Measurements from ENCODE around the gene PGRMC1. TPM values are rescaled to one million over a fixed set of nuclear protein-coding genes. Genes with fewer than 3 reads are reported as not detected.
A peak's percentile ranks its signal among the peaks of the same experiment; 100 is the strongest.

Gene PGRMC1
- total and polyA plus RNA-seq, 8 donors: 17.0 to 50.2 (median 26.5) TPM

DNA sequence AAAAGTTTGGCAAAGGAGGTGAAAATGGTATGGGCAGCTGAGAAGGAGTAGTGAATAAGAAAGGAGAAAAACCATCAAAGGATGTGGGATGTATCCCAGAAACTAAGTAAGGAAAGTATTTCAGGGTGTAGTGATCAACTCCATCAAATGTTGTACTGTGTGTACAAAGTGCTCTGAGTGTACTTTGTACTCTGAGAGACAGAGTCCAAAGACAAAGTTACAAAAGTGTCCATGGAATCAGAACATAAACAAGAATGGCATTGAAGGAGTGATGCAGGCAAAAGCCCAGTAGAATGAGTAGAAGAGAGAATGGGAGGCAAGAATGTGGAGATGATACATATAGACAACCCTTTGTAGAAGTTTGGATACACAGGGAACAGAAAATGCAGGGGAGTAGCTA lies 12.3 kb upstream of the PGRMC1 start:
- TF ChIP-seq, protein P1, sequence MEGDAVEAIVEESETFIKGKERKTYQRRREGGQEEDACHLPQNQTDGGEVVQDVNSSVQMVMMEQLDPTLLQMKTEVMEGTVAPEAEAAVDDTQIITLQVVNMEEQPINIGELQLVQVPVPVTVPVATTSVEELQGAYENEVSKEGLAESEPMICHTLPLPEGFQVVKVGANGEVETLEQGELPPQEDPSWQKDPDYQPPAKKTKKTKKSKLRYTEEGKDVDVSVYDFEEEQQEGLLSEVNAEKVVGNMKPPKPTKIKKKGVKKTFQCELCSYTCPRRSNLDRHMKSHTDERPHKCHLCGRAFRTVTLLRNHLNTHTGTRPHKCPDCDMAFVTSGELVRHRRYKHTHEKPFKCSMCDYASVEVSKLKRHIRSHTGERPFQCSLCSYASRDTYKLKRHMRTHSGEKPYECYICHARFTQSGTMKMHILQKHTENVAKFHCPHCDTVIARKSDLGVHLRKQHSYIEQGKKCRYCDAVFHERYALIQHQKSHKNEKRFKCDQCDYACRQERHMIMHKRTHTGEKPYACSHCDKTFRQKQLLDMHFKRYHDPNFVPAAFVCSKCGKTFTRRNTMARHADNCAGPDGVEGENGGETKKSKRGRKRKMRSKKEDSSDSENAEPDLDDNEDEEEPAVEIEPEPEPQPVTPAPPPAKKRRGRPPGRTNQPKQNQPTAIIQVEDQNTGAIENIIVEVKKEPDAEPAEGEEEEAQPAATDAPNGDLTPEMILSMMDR (IDR thresholded peaks at IDR 0.05): no peak
- Histone ChIP-seq H3K4me3 (no peak overlapping the region), H3K4me1 (no peaks in the 10 kb centered on the region), H3K9me3 (no peaks in the 10 kb centered on the region), H3K36me3 (no peaks in the 10 kb centered on the region), H3K27ac (no peak overlapping the region), H3K27me3 (no peaks in the 10 kb centered on the region)
- intact Hi-C loops (cut with DNase I): loop anchor here in 1 of 3 donors (10.0 kb wide), 1 partner anchor 379 kb away; no protein-coding TSS in a partner anchor
- DNase-seq: no peak
- FAIRE-seq: peak; percentile 51
- ATAC-seq: no peak

DNA sequence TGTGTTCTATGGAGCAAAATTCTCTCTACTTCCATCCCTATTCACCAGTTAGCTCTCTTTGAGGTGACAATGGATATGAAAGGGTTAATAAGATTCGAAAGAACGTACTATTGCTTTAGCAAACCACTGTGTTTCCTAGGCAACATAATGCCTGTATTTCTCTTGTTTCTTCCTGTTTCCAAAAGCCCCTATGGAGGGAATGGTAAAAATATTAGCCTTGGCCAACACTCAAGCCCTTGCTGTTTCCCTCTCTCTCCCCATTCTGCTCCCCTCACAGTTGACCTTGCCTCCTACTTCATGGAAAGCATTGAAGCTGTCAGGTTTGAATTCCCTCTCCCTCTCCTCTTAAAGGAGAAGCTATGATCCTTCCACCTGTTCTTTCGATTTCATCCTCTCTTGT lies 9.6 kb upstream of the PGRMC1 start:
- TF ChIP-seq, protein P1 (IDR thresholded peaks at IDR 0.05): no peak

DNA sequence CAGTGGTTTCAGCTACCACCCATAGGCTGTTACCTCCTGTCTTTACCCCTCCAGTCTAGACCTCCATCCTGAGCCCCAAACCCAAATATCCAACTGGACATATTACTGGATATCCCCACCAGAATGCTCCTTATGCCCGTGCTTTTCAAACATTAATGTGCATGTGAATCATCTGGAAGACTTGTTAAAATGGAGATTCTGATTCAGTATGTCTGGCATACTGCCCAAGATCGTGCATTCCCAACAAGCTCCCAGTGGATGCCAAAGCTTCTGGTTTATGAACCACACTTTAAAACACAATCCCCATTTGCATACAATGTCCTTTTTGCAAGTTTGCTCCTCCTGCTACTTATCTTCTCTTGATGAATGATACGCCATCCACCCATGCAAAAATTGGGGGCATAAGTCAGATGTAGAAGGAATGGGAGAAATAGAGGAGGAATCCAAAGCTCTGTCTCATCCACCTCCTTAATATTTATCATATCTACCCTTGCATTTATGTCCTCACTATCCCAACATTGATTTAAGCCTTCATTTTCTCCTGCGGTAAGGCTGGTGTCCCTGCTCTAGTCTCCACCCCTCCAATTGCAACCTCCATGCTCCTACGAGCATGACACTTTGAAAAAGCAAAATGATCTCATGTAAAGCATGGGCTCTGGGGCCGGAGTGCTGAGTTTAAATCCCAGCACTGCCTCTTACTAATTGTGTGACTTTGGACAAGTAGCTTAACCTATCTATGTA lies 7.4 kb upstream of the PGRMC1 start:
- WGBS, 2 donors: 59 to 72% methylated on average over 6 of the region's 6 CpGs
- ATAC-seq (no peak), DNase-seq (no peak), FAIRE-seq (no peak)
- intact Hi-C loops (cut with DNase I): loop anchor here in 1 of 3 donors (10.0 kb wide), 1 partner anchor 384 kb away; no protein-coding TSS in a partner anchor
- Histone ChIP-seq H3K4me3 (no peak overlapping the region), H3K36me3 (no peaks in the 10 kb centered on the region), H3K9me3 (no peaks in the 10 kb centered on the region), H3K4me1 (no peaks in the 10 kb centered on the region), H3K27ac (no peak overlapping the region), H3K27me3 (peaks cover 0 to 7% (median 0%) of the 10 kb centered on the region in 4 donors)
- TF ChIP-seq, protein P1 (IDR thresholded peaks at IDR 0.05): no peak

More for the DNA sequence above, 9.6 kb upstream of the PGRMC1 start:
- Histone ChIP-seq H3K9me3 (no peaks in the 10 kb centered on the region), H3K36me3 (no peaks in the 10 kb centered on the region), H3K27me3 (peaks cover 0 to 7% (median 0%) of the 10 kb centered on the region in 4 donors), H3K4me3 (no peak overlapping the region), H3K27ac (no peak overlapping the region), H3K4me1 (no peaks in the 10 kb centered on the region)
- ATAC-seq: no peak
- DNase-seq: no peak
- FAIRE-seq: no peak
- 20 to 23% methylated on average over 3 of the region's 3 CpGs for WGBS, 2 donors
- intact Hi-C loops (cut with DNase I): loop anchor here in 1 of 3 donors (10.0 kb wide), 1 partner anchor 382 kb away; no protein-coding TSS in a partner anchor

DNA sequence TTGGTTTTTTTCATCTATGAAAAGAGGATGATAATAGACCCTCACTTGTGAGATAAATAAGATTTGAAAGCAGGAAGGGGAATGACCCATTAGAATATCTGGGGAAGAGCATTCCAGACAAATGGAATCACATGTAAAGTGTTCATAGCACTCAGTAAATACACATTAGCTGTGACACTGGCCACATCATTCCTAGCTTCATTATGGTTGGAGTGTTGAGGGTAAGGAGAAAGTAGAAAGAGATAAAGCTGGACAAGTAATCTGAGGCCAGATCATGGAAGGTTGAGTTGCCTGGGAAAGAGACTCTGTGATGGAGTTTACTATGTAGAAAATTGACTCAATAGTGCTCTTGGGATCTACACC lies 6.9 kb upstream of the PGRMC1 start:
- no peak overlapping the region for H3K4me3 ChIP-seq
- H3K27me3 ChIP-seq: peaks cover 0 to 7% (median 0%) of the 10 kb centered on the region in 4 donors
- no peaks in the 10 kb centered on the region for H3K9me3 ChIP-seq
- no peak for DNase-seq
- intact Hi-C loops (cut with DNase I): loop anchor here in 1 of 3 donors (10.0 kb wide), 1 partner anchor 384 kb away; no protein-coding TSS in a partner anchor
- H3K36me3 ChIP-seq: no peaks in the 10 kb centered on the region
- H3K4me1 ChIP-seq: no peaks in the 10 kb centered on the region
- TF ChIP-seq, protein P1 (IDR thresholded peaks at IDR 0.05): no peak
- FAIRE-seq: no peak
- no peak for ATAC-seq
- no peak overlapping the region for H3K27ac ChIP-seq

DNA sequence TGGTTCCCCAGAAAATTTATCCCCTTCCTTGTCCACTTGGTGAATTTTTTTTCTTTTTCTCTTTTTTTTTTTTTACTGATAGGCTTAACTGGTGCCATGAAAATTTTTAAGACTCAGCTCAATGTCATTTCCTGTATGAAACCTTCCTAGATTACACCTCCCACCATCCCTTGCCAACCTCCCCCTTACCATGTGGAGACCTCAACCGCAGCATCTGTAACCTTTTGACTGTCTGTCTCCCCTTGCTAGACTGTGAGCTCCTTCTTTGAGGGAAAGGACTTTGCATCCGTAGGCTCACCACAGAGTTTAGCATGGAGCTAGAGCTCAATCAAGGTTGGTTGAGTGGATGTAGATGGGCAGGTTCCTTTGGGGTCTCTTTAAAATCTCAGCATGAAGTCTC lies 5.2 kb upstream of the PGRMC1 start:
- Histone ChIP-seq H3K4me3 (no peak overlapping the region), H3K4me1 (no peaks in the 10 kb centered on the region), H3K36me3 (no peaks in the 10 kb centered on the region), H3K27ac (no peak overlapping the region), H3K27me3 (peaks cover 0 to 7% (median 0%) of the 10 kb centered on the region in 4 donors), H3K9me3 (no peaks in the 10 kb centered on the region)
- ATAC-seq (no peak), DNase-seq (no peak), FAIRE-seq (no peak)
- TF ChIP-seq, protein P1 (IDR thresholded peaks at IDR 0.05): no peak
- intact Hi-C loops (cut with DNase I): no loop called here
- WGBS, 2 donors: 68 to 81% methylated on average over 2 of the region's 2 CpGs
